OCI-LY1 (cell line): Measurements from ENCODE around the gene CD96.

Experiments
- CTCF ChIP-seq: fragments of 200-600 bp; sonication (generic), shearing (Covaris generic); IDR thresholded peaks from 2 replicates; pipeline ENCODE4 v1.5.1; 2017; ENCODE audit warnings: mild to moderate bottlenecking, antibody characterized with exemption, low read length, moderate library complexity, mixed read lengths
- EZH2 ChIP-seq: fragments of 200-600 bp; sonication (generic), shearing (Covaris generic); IDR thresholded peaks from 2 replicates; pipeline ENCODE4 v1.8.0; 2017; ENCODE audit warnings: borderline replicate concordance, mixed run types, mild to moderate bottlenecking, antibody characterized with exemption, low read length, moderate library complexity, mixed read lengths

GRCh38 chr3:111541911-111542483, at the start of gene CD96:
- no peak for TF ChIP-seq CTCF
- TF ChIP-seq EZH2 = no peak
